IMR-90 (cell line): ENCODE data around the gene KRT76. TPM values are rescaled to one million over a fixed set of nuclear protein-coding genes. Genes with fewer than 3 reads are reported as not detected.

Experiments used
- ATAC-seq: fragments of 200-7000 bp; cut with Tn5 transposase; 2 replicates; pipeline ENCODE4 v1.9.1; 2020; ENCODE audit warnings: low read depth, mild to moderate bottlenecking, moderate library complexity
- BruUV-seq: library from RNA; stranded (reverse); fragments of 400-500 nt; replicated peaks from 2 replicates; lab custom pipeline; 2021; lab: Mats Ljungman, UMichigan
- CTCF ChIA-PET: fragments of 300-600 bp; formaldehyde crosslinking; extraction: SDS; loops from one replicate; lab custom pipeline; 2021; ENCODE audit warnings: antibody characterized with exemption; lab: Yijun Ruan, JAX
- POLR2A ChIA-PET: fragments of 300-600 bp; sonication (Branson Sonifier 250); formaldehyde crosslinking; loops from one replicate; lab custom pipeline; 2022; ENCODE audit warnings: antibody characterized with exemption; ENCODE audit not compliant: unreplicated experiment; lab: Charles Lee
- DNase-seq: peaks from one replicate; pipeline ENCODE4 v3.0.0; 2013
- H2AFZ ChIP-seq: replicated peaks from 2 replicates; pipeline ENCODE3; 2013; ENCODE audit warnings: low read length, mild to moderate bottlenecking; ENCODE audit not compliant: poor library complexity
- H2AK5ac ChIP-seq: 2 replicates; pipeline ENCODE4 v1.6.1; 2013; ENCODE audit warnings: low read depth, low read length, inconsistent platforms
- H2AK9ac ChIP-seq: replicated peaks from 2 replicates; pipeline ENCODE3; 2013; ENCODE audit warnings: mild to moderate bottlenecking, low read depth, low read length, moderate library complexity; ENCODE audit not compliant: poor library complexity
- H2BK120ac ChIP-seq: 2 replicates; pipeline ENCODE4 v1.6.1; 2013; ENCODE audit warnings: low read depth, low read length, inconsistent platforms
- H2BK15ac ChIP-seq: 3 replicates; pipeline ENCODE4 v1.6.1; 2013; ENCODE audit warnings: low read depth, low read length, inconsistent platforms
- H2BK20ac ChIP-seq: 2 replicates; pipeline ENCODE4 v1.6.1; 2013; ENCODE audit warnings: low read depth, mild to moderate bottlenecking, inconsistent platforms, low read length, moderate library complexity
- H2BK5ac ChIP-seq: 2 replicates; pipeline ENCODE4 v1.6.1; 2013; ENCODE audit warnings: mild to moderate bottlenecking, low read depth, low read length, inconsistent platforms; ENCODE audit not compliant: poor library complexity, severe bottlenecking
- H3K14ac ChIP-seq: replicated peaks from 2 replicates; pipeline ENCODE4 v1.6.1; 2013; ENCODE audit warnings: low read depth, low read length, inconsistent platforms
- H3K18ac ChIP-seq: 2 replicates; pipeline ENCODE4 v1.6.1; 2013; ENCODE audit warnings: low read depth, low read length, control low read depth
- H3K23ac ChIP-seq: 2 replicates; pipeline ENCODE4 v1.6.1; 2013; ENCODE audit warnings: low read depth, low read length, inconsistent platforms
- H3K27ac ChIP-seq: 2 replicates; pipeline ENCODE4 v1.5.1; 2013; ENCODE audit warnings: mild to moderate bottlenecking, control low read depth, low read length; ENCODE audit not compliant: insufficient read depth
- H3K27me3 ChIP-seq: 2 replicates; pipeline ENCODE4 v1.6.1; 2013; ENCODE audit warnings: low read length; ENCODE audit not compliant: control insufficient read depth, insufficient read depth
- H3K36me3 ChIP-seq: 2 replicates; pipeline ENCODE4 v1.6.1; 2013; ENCODE audit warnings: low read length, mixed read lengths; ENCODE audit not compliant: control insufficient read depth, insufficient read depth
- H3K4ac ChIP-seq: 2 replicates; pipeline ENCODE4 v1.6.1; 2013; ENCODE audit warnings: low read depth, low read length, inconsistent platforms
- H3K4me1 ChIP-seq: 2 replicates; pipeline ENCODE4 v1.6.1; 2013; ENCODE audit warnings: low read length, mixed read lengths; ENCODE audit not compliant: control insufficient read depth, insufficient read depth
- H3K4me2 ChIP-seq: 2 replicates; pipeline ENCODE4 v1.6.1; 2013; ENCODE audit warnings: low read depth, mild to moderate bottlenecking, control low read depth, low read length, moderate library complexity
- H3K4me3 ChIP-seq: 2 replicates; pipeline ENCODE4 v1.5.1; 2013; ENCODE audit warnings: low read depth, mild to moderate bottlenecking, control low read depth, low read length, moderate library complexity; ENCODE audit not compliant: insufficient read depth
- H3K56ac ChIP-seq: 2 replicates; pipeline ENCODE4 v1.6.1; 2013; ENCODE audit warnings: low read length, inconsistent platforms; ENCODE audit not compliant: insufficient read depth; ENCODE audit errors: extremely low read depth
- H3K79me1 ChIP-seq, 2 experiments: 2 replicates each; pipeline ENCODE4 v1.6.1; 2013; ENCODE audit warnings: low read length in 2 of 2, inconsistent platforms in 1 of 2, low read depth in 1 of 2
- H3K9ac ChIP-seq: 2 replicates; pipeline ENCODE4 v1.6.1; 2013; ENCODE audit warnings: low read depth, low read length, control low read depth
- H3K9me1 ChIP-seq: 2 replicates; pipeline ENCODE4 v1.6.1; 2013; ENCODE audit warnings: low read length, inconsistent platforms; ENCODE audit not compliant: insufficient read depth
- H3K9me3 ChIP-seq: 2 replicates; pipeline ENCODE4 v1.6.1; 2013; ENCODE audit warnings: low read length; ENCODE audit not compliant: control insufficient read depth, insufficient read depth
- H4K20me1 ChIP-seq: 2 replicates; pipeline ENCODE4 v1.6.1; 2013; ENCODE audit warnings: low read length, inconsistent platforms; ENCODE audit not compliant: insufficient read depth
- H4K5ac ChIP-seq: 2 replicates; pipeline ENCODE4 v1.6.1; 2013; ENCODE audit warnings: mild to moderate bottlenecking, low read depth, low read length, control low read depth
- H4K8ac ChIP-seq, 2 experiments: 2 replicates each; pipeline ENCODE4 v1.6.1; 2013; ENCODE audit warnings: low read depth in 2 of 2, low read length in 2 of 2, control low read depth in 1 of 2, inconsistent platforms in 1 of 2
- H4K91ac ChIP-seq: 2 replicates; pipeline ENCODE4 v1.6.1; 2013; ENCODE audit warnings: low read depth, low read length, inconsistent platforms; ENCODE audit not compliant: insufficient read depth
- BHLHE40 ChIP-seq: fragments of 150-350 bp; IDR thresholded peaks from 2 replicates; pipeline ENCODE4 v1.6.1; 2016; ENCODE audit warnings: mild to moderate bottlenecking, low read depth, low read length
- CEBPB ChIP-seq: IDR thresholded peaks from 2 replicates; pipeline ENCODE4 v1.6.1; 2012; ENCODE audit warnings: low read depth, low read length, improper control_type of control experiment
- CHD1 ChIP-seq: IDR thresholded peaks from 2 replicates; pipeline ENCODE4 v1.6.1; 2012; ENCODE audit warnings: low read depth, low read length, improper control_type of control experiment
- CTCF ChIP-seq: conservative IDR thresholded peaks from 2 replicates; pipeline ENCODE4 v1.5.1; 2012; ENCODE audit warnings: mild to moderate bottlenecking, low read depth, low read length, improper control_type of control experiment
- ELK1 ChIP-seq: fragments of 150-350 bp; IDR thresholded peaks from 2 replicates; pipeline ENCODE4 v1.6.1; 2016; ENCODE audit warnings: low read depth, mild to moderate bottlenecking, low read length, moderate library complexity, borderline replicate concordance
- FOS ChIP-seq: fragments of 150-350 bp; IDR thresholded peaks from 2 replicates; pipeline ENCODE4 v1.6.1; 2016; ENCODE audit warnings: low read depth, low read length
- MAFK ChIP-seq: IDR thresholded peaks from 2 replicates; pipeline ENCODE4 v1.6.1; 2012; ENCODE audit warnings: low read depth, low read length, improper control_type of control experiment
- MAZ ChIP-seq: IDR thresholded peaks from 2 replicates; pipeline ENCODE4 v1.6.1; 2012; ENCODE audit warnings: low read depth, mild to moderate bottlenecking, low read length, improper control_type of control experiment, moderate library complexity, borderline replicate concordance
- MXI1 ChIP-seq: IDR thresholded peaks from 2 replicates; pipeline ENCODE4 v1.6.1; 2012; ENCODE audit warnings: low read depth, mild to moderate bottlenecking, low read length, moderate library complexity, borderline replicate concordance
- NFE2L2 ChIP-seq: fragments of 150-350 bp; IDR thresholded peaks from 2 replicates; pipeline ENCODE4 v1.6.1; 2016; ENCODE audit warnings: low read depth, mild to moderate bottlenecking, low read length
- POLR2A ChIP-seq: IDR thresholded peaks from 2 replicates; pipeline ENCODE4 v1.6.1; 2012; ENCODE audit warnings: mild to moderate bottlenecking, low read depth, low read length
- RAD21 ChIP-seq: IDR thresholded peaks from 2 replicates; pipeline ENCODE4 v1.6.1; 2012; ENCODE audit warnings: low read length, improper control_type of control experiment
- RCOR1 ChIP-seq: IDR thresholded peaks from 2 replicates; pipeline ENCODE4 v1.6.1; 2012; ENCODE audit warnings: mild to moderate bottlenecking, low read length, improper control_type of control experiment; ENCODE audit not compliant: insufficient replicate concordance
- RFX5 ChIP-seq: IDR thresholded peaks from 2 replicates; pipeline ENCODE4 v1.8.0; 2012; ENCODE audit warnings: low read depth, mild to moderate bottlenecking, low read length, moderate library complexity
- SMC3 ChIP-seq: fragments of 150-350 bp; IDR thresholded peaks from 2 replicates; pipeline ENCODE4 v1.6.1; 2016; ENCODE audit warnings: low read depth, mild to moderate bottlenecking, antibody characterized with exemption, low read length, moderate library complexity
- USF2 ChIP-seq: fragments of 150-350 bp; IDR thresholded peaks from 2 replicates; pipeline ENCODE4 v1.6.1; 2017; ENCODE audit warnings: mild to moderate bottlenecking, antibody characterized with exemption, low read length, low read depth
- WGBS, 2 experiments: methylation state at CpG; one replicate each; pipeline versions ENCODE4 v1.1.5 to v1.1.7; 2013; ENCODE audit warnings: missing lambda C conversion rate in 2 of 2; ENCODE audit not compliant: insufficient read length in 1 of 2; ENCODE audit errors: extremely low coverage in 2 of 2; 5-methylcytosine and 5-hydroxymethylcytosine counted together
- dilution Hi-C: fragments of 300-500 bp; cut with HindIII; formaldehyde crosslinking; loops from one replicate; pipeline ENCODE4 v1.14.3; 2018; ENCODE audit warnings: low sequenced_read_pairs; ENCODE audit not compliant: unreplicated experiment
- in situ Hi-C: fragments of 300-500 bp; cut with MboI; formaldehyde crosslinking; loops from 3 replicates; pipeline ENCODE4 v1.14.3; 2019; ENCODE audit warnings: low sequenced_read_pairs, inconsistent platforms, mixed read lengths
- intact Hi-C: fragments of 100-400 bp; cut with micrococcal nuclease; formaldehyde crosslinking; loops from 2 replicates; pipeline ENCODE4 v1.10.0; 2022
- polyA plus RNA-seq, 3 experiments: library from polyadenylated mRNA; depleted of rRNA; stranded (reverse); fragments of >200 nt; gene quantifications; 2 replicates each; pipeline ENCODE4 v1.2.3, GENCODE V29; 2012; ENCODE audit warnings: low replicate concordance in 1 of 3
- total RNA-seq: library from RNA; depleted of rRNA; stranded (reverse); fragments of >200 nt; gene quantifications from 2 replicates; pipeline ENCODE4 v1.2.3, GENCODE V29; 2012

KRT76 gene
- total and polyA plus RNA-seq, 2 of the 4 experiments (the other 2 are of a cell fraction), result not detected

DNA sequence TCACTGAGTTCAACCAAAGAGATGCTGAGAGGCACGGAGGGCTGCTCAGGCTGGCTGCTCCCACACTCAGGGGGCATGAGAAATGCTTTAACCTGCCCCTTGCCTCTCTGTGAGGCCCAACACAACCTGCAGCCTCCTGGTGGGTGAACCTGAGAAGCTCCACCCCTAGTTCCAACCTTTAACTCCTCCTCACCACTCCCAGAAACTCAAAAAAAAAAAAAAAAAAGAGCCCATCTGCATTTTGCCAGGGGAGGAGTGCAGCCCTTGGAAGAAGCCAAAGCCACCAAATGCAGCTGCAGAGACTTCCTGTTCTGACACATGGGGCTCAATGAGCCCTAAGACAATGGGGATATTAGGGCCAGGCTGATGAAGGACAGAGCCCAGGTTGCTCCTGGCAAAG is 27.9 kb upstream of the KRT76 start:
- Histone ChIP-seq H3K4me3 (no peak overlapping the region), H3K27ac (no peak overlapping the region), H2AK5ac (no peak overlapping the region), H3K4me2 (no peak overlapping the region), H3K79me1 (no peaks in the 10 kb centered on the region), H4K20me1 (no peaks in the 10 kb centered on the region), H2BK5ac (no peak overlapping the region), H3K56ac (no peak overlapping the region), H4K5ac (no peak overlapping the region), H2BK120ac (no peak overlapping the region), H3K9ac (no peak overlapping the region), H2AFZ (no peak overlapping the region), H3K4ac (no peak overlapping the region), H4K8ac (no peak overlapping the region), H2BK20ac (no peak overlapping the region), H2BK15ac (no peak overlapping the region), H3K9me1 (no peaks in the 10 kb centered on the region), H3K27me3 (peaks cover 33% of the 10 kb centered on the region), H4K91ac (no peak overlapping the region), H3K9me3 (no peaks in the 10 kb centered on the region), H3K36me3 (no peaks in the 10 kb centered on the region), H3K18ac (no peak overlapping the region), H3K23ac (no peak overlapping the region), H2AK9ac (no peak overlapping the region), H3K14ac (no peak overlapping the region), H3K4me1 (no peaks in the 10 kb centered on the region)
- no peak for DNase-seq
- TF ChIP-seq FOS (no peak), MXI1 (no peak), USF2 (no peak), NFE2L2 (no peak), RAD21 (no peak), MAFK (no peak), RCOR1 (no peak), POLR2A (no peak), MAZ (no peak), CTCF (no peak), BHLHE40 (no peak), SMC3 (no peak), ELK1 (no peak), RFX5 (no peak), CEBPB (no peak), CHD1 (no peak)
- no TSS peak for BruUV-seq
- dilution Hi-C loops, result no loop called here
- ChIA-PET POLR2A (no interaction called here), CTCF (interaction anchor here (1.0 kb wide), 1 partner anchor 60 kb away, joined by 4 read pairs; no protein-coding TSS in a partner anchor)
- no CpG with 5 or more reads among the region's 1 CpG for WGBS, 2 experiments
- in situ Hi-C loops, result no loop called here
- no peak for ATAC-seq
- intact Hi-C loops, result no loop called here
